Activated T-helper 1 cell treated with anti-CD3 and anti-CD28 coated beads, Interleukin-12 subunit alpha, Interleukin-12 subunit beta, Interleukin-2, Interleukin-4 antibody, amounts not matched to agents 30 ng/mL and 10 ng/mL and 1 ng/mL, durations not matched to agents 14 hours and 24 hours and 36 hours (primary cell): ENCODE data around the gene LHFPL4. TPM values are rescaled to one million over a fixed set of nuclear protein-coding genes. Genes with fewer than 3 reads are reported as not detected.
"Not testable (repeated sequence)": the region's sequence is repeated elsewhere in the genome, so short reads cannot be mapped to it uniquely, and the experiment has no call there.

Experiments
- DNase-seq: peaks from one replicate; pipeline ENCODE4 v3.0.0; 2021; ENCODE audit warnings: low spot score
- H3K27ac Mint-ChIP-seq: one replicate; pipeline ENCODE4 v1.8.0; 2021; ENCODE audit warnings: mild to moderate bottlenecking, mixed read lengths
- H3K27me3 Mint-ChIP-seq: one replicate; pipeline ENCODE4 v1.8.0; 2022; ENCODE audit warnings: mild to moderate bottlenecking, moderate library complexity, mixed read lengths; ENCODE audit not compliant: insufficient read depth
- H3K36me3 Mint-ChIP-seq: one replicate; pipeline ENCODE4 v1.8.0; 2021; ENCODE audit warnings: low read depth, mixed read lengths
- H3K4me1 Mint-ChIP-seq: one replicate; pipeline ENCODE4 v1.8.0; 2021; ENCODE audit warnings: low read depth, mixed read lengths
- H3K4me3 Mint-ChIP-seq: one replicate; pipeline ENCODE4 v1.8.0; 2021; ENCODE audit warnings: mild to moderate bottlenecking, moderate library complexity, mixed read lengths
- H3K9me3 Mint-ChIP-seq: one replicate; pipeline ENCODE4 v1.8.0; 2021; ENCODE audit warnings: mixed read lengths
- intact Hi-C: fragments of 100-400 bp; cut with micrococcal nuclease; formaldehyde crosslinking; loops from one replicate; pipeline ENCODE4 v1.15.1; 2024
- total RNA-seq: library from RNA; stranded (reverse); gene quantifications from 2 replicates; pipeline ENCODE4 v1.2.3, GENCODE V29; 2022

Gene LHFPL4
- not detected in 2 replicates for total RNA-seq

DNA sequence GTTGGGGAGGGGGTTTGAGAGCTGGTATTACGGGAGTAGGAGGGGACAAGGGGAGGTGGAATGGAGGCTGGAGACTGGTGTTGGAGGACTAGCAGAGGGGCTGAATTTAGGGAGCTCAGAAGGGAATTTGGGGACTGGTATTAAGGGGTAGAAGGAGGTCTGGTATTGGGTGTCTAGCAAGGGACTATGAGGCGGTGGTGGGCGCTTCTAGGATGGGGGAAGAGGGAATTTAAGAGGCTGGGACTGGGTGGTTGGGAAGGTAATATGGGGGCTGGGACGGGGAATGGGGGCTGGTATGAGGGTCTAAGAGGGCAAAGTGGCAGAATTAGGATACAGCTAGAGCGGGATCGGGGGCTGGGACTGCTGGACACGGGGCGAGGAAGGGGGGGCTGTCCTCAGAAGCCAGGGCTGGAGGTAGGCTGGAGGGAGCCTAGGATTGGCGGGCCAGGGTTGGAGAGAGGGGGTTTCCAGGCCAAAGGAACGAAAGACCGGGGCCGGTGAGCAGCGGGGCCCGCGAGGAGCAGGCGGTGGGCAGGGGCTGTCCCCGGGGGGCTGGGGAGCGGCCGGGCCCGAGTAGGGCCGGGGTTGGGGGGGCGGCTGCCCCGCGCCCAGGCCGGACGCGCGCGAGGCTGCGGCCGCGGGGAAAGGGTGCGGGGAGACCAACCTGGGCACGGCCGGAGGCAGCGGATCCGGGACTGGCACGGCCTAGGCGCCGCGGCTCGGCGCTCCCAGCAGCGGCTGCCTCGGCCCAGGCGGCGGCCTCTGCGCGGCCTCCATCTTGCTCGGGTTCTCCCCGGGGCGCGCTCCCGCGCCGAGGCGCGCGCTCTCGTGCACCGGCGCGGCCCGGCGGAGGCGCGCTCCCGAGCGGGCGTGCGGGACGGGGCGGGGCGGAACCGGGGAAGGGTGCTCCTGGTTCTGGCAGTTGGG lies at the start of gene LHFPL4:
Gene LHFPL4, minus strand, starts transcription at position 802 of the 927 bp plus-strand sequence. CDS start 1,143 bp downstream, outside the sequence.
- no peaks in the 10 kb centered on the region for H3K9me3 Mint-ChIP-seq
- H3K4me3 Mint-ChIP-seq, result no peak within 1 kb of the TSS
- H3K36me3 Mint-ChIP-seq, result no peaks in the 10 kb centered on the region
- no peaks in the 10 kb centered on the region for H3K4me1 Mint-ChIP-seq
- no peak within 1 kb of the TSS for H3K27ac Mint-ChIP-seq
- H3K27me3 Mint-ChIP-seq, result peaks cover 23% of the 10 kb centered on the region
- DNase-seq, result no peak
- intact Hi-C loops, result no loop called here

DNA sequence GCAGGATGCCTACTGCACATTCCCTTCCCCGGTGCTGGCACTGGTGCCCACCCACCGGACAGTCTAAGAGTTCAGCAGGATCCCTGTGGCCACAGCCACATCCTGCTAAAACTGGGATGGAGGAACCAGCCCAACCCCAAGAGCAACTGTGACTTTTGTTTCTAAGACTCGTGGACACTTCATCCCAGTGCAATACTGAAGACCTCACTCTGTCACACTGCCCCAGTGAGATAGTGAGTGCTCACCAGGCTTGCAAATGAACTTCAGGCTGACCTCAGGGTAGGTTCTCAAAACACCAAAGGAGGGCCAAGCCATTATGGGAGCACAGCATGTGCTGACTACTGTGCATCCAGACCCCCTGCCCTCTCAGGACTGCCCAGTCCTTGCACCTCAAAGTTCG lies 49.0 kb upstream of the LHFPL4 start:
- Mint-ChIP-seq H3K4me1 (no peaks in the 10 kb centered on the region), H3K27me3 (peaks cover 19% of the 10 kb centered on the region), H3K4me3 (no peak overlapping the region), H3K36me3 (no peaks in the 10 kb centered on the region), H3K27ac (no peak overlapping the region), H3K9me3 (peaks cover 11% of the 10 kb centered on the region)
- intact Hi-C loops, result no loop called here
- DNase-seq, result no peak

DNA sequence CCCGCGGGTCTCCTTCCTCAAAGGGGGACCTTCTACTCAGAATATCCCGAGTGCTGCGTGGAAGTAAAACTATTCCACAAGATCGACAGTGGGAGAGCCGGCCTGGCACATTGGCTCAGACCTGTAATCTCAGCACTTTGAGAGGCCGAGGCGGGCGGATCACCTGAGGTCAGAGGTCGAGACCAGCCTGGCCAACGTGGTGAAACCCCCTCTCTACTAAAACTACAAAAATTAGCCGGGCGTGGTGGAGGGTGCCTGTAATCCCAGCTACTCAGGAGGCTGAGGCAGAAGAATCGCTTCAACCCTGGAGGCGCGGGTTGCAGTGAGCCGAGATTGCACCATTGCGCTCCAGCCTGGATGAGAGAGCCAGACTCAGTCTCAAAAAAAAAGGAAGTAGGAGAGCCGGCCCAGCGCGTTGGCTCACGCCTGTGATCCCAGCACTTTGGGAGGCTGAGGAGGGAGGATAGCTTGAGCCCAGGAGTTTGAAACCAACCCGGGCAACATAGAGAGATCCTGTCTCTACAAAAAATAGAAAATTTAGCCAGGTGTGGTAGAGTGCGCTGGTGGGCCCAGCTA lies 47.5 kb upstream of the LHFPL4 start:
- H3K27me3 Mint-ChIP-seq, result peaks cover 19% of the 10 kb centered on the region
- H3K4me1 Mint-ChIP-seq, intact Hi-C loops, H3K4me3 Mint-ChIP-seq, H3K27ac Mint-ChIP-seq, H3K36me3 Mint-ChIP-seq, H3K9me3 Mint-ChIP-seq, DNase-seq: not testable (repeated sequence)

DNA sequence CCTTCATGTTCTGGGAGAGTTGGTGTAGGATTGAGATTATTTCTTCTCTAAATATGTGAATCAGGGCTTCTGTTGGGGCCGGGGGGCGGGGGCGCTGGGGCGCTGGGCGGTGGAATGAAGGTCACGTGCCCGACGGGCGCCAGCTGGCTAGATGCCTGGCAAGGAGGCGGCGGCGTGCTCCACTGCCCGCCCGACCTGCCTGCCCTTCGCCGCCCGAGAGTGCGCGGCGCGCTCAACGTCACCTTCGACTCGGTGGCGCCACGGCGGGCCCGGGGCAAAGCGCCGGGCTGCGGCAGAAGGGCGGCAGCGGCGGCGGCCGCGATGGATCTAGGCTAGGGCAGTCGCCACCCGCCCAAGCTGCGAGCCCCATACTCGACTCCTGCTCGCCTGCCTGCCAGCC lies 47.0 kb upstream of the LHFPL4 start:
- no peaks in the 10 kb centered on the region for H3K36me3 Mint-ChIP-seq
- H3K9me3 Mint-ChIP-seq, result peaks cover 7% of the 10 kb centered on the region
- H3K4me1 Mint-ChIP-seq, result no peaks in the 10 kb centered on the region
- peaks cover 19% of the 10 kb centered on the region for H3K27me3 Mint-ChIP-seq
- no peak overlapping the region for H3K27ac Mint-ChIP-seq
- H3K4me3 Mint-ChIP-seq, result no peak overlapping the region
- DNase-seq, result no peak
- intact Hi-C loops, result no loop called here

DNA sequence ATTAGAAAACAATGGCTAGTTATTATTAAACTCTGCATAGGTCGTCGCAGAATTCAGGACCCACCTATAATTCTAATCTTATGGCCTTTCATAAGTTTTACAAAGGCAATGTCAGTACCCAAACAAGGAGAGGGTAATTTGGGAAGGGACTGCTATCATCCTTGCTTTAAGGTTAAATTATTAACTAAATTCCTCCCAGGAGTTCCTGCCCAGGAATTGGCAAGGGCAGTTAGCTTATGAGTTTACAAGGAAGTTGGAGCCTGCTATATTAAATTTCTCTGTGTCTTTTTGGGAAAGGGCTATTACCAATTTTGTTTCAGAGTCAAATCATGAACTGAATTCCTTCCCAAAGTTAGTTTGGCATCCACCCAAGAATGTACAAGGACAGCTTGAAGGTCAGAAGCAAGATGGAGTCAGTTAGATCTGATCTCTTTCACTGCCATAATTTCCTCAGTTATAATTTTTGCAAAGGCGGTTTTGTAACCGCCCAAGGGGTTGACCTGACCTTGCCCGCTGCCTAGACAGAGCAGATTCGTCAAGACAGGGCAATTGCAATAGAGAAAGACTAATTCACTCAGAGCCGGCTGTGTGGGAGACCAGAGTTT lies 45.3 kb upstream of the LHFPL4 start:
- no peaks in the 10 kb centered on the region for H3K9me3 Mint-ChIP-seq

DNA sequence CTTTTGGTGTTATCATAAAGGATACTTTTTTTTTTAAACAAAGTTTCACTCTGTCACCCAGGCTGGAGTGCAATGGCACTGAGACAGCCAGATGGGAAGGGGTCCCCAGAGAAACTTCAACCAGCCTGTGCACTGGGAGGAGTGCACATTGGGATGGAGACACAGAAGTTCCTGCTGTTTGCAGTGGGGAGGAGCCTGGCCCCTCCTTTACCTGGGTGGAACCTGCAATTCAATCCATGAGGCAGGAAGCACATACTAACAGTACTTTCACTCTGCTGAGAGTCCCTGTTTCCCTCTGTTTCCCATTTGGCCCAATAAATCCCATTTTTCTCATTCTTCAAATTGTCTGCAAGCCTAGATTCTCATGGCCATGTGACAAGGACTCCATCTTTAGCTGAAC lies 42.3 kb upstream of the LHFPL4 start:
- Mint-ChIP-seq H3K27me3 (peaks cover 15% of the 10 kb centered on the region), H3K4me3 (no peak overlapping the region), H3K4me1 (no peaks in the 10 kb centered on the region), H3K9me3 (no peaks in the 10 kb centered on the region), H3K36me3 (no peaks in the 10 kb centered on the region), H3K27ac (no peak overlapping the region)
- DNase-seq, result no peak
- intact Hi-C loops, result no loop called here

More for the DNA sequence above, 45.3 kb upstream of the LHFPL4 start:
- no peaks in the 10 kb centered on the region for H3K4me1 Mint-ChIP-seq
- intact Hi-C loops, result no loop called here
- DNase-seq, result no peak
- H3K27me3 Mint-ChIP-seq, result peaks cover 18% of the 10 kb centered on the region
- no peaks in the 10 kb centered on the region for H3K36me3 Mint-ChIP-seq
- H3K27ac Mint-ChIP-seq, result no peak overlapping the region
- H3K4me3 Mint-ChIP-seq, result no peak overlapping the region

DNA sequence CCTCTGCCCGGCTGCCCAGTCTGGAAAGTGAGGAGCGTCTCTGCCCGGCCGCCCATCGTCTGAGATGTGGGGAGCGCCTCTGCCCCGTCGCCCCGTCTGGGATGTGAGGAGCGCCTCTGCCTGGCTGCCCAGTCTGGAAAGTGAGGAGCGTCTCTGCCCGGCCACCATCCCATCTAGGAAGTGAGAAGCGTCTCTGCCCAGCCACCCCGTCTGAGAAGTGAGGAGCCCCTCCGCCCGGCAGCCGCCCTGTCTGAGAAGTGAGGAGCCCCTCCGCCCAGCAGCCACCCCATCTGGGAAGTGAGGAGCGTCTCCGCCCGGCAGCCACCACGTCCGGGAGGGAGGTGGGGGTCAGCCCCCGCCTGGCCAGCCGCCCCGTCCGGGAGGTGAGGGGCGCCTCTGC lies 38.2 kb upstream of the LHFPL4 start:
- H3K4me3 Mint-ChIP-seq, DNase-seq, H3K36me3 Mint-ChIP-seq, intact Hi-C loops, H3K4me1 Mint-ChIP-seq, H3K27ac Mint-ChIP-seq, H3K27me3 Mint-ChIP-seq, H3K9me3 Mint-ChIP-seq: not testable (repeated sequence)

DNA sequence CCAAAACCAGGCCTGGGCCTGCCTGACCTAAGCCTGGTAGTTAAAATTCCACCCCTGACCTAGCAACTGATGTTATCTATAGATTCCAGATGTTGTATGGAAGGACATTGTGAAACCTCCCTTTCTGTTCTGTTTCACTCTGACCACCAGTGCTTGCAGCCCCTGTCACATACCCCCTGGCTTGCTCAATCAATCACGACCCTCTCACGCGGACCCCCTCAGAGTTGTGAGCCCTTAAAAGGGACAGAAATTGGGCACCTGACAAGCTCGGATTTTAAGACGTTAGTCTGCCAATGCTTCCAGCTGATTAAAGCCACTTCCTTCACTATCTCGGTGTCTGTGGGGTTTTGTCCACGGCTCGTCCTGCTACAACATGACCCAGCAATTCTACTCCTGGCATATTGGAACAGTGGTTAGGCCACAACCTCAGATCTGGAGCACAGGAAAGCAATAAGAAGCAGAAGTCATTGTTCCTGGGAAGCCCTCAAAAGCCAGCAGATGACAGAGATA lies 36.7 kb upstream of the LHFPL4 start:
- H3K4me1 Mint-ChIP-seq, result no peaks in the 10 kb centered on the region
- H3K4me3 Mint-ChIP-seq, result no peak overlapping the region
- no peak for DNase-seq
- H3K27ac Mint-ChIP-seq, result no peak overlapping the region
- no peaks in the 10 kb centered on the region for H3K36me3 Mint-ChIP-seq
- no peaks in the 10 kb centered on the region for H3K27me3 Mint-ChIP-seq
- intact Hi-C loops, result no loop called here
- H3K9me3 Mint-ChIP-seq, result no peaks in the 10 kb centered on the region

DNA sequence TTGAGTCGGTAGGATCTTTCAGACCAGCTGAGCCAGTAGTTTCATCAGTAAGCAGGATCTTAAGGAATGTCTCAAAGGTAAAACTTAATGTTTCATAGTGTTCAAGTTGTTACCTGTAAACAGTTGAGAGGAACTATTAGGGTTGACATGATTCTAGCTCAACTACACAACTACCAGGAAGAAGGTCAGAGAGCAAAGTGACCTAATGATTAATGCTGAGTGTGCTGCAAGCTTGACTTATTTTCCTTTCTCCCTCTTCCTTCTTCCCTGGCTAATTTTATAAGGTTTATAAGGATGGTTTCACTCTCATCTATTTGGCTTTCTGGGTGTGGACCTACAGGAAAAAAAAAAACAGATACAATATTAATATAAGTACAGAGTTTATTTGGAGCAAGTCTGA lies 30.2 kb upstream of the LHFPL4 start:
- DNase-seq, result no peak
- no peaks in the 10 kb centered on the region for H3K9me3 Mint-ChIP-seq
- H3K4me3 Mint-ChIP-seq, result no peak overlapping the region
- H3K27me3 Mint-ChIP-seq, result no peaks in the 10 kb centered on the region
- no peak overlapping the region for H3K27ac Mint-ChIP-seq
- intact Hi-C loops, result no loop called here
- no peaks in the 10 kb centered on the region for H3K4me1 Mint-ChIP-seq
- no peaks in the 10 kb centered on the region for H3K36me3 Mint-ChIP-seq

DNA sequence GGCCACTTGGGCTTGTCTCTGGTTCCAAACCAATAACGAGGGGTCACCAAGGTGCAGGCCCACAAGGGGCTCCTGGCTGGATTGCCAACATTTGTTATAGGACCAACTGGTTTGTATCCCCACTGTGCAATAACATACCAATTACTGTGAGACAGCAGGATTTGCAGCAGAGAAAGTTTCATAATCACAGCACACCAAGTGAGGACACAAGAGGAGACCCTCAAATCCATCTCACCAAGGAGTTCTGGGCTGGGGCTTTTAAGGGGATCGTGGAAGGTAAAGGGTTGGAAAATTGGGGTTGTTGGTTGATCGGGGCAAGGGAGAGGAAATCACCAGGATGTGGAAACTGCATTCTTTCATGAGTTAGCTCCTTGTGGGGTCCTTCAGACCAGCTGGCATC lies 29.7 kb upstream of the LHFPL4 start:
- DNase-seq, result no peak
- Mint-ChIP-seq H3K27me3 (no peaks in the 10 kb centered on the region), H3K4me1 (no peaks in the 10 kb centered on the region), H3K36me3 (no peaks in the 10 kb centered on the region), H3K4me3 (no peak overlapping the region), H3K9me3 (no peaks in the 10 kb centered on the region), H3K27ac (no peak overlapping the region)
- intact Hi-C loops, result no loop called here

DNA sequence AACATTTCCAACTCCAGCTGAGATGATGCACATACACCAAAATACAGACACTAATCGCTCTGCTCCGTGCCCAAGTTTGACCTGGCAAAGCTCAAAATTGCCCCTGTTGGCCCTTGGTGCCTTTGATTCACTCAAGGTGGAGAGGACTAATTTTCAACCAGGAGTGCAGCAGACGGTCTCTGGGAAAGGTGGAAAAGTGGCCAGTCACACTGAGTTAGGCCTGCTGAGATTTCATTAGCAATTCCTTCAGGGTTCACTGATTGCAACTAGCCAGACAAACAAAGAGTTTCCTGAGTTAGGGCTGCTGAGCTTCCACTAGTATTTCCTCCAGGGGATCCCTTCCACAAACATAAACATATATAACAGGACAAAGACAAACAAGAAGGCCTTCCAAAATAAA lies 28.7 kb upstream of the LHFPL4 start:
- Mint-ChIP-seq H3K4me3 (no peak overlapping the region), H3K27ac (no peak overlapping the region), H3K4me1 (no peaks in the 10 kb centered on the region), H3K36me3 (no peaks in the 10 kb centered on the region), H3K27me3 (no peaks in the 10 kb centered on the region), H3K9me3 (no peaks in the 10 kb centered on the region)
- intact Hi-C loops, result no loop called here
- DNase-seq, result no peak

DNA sequence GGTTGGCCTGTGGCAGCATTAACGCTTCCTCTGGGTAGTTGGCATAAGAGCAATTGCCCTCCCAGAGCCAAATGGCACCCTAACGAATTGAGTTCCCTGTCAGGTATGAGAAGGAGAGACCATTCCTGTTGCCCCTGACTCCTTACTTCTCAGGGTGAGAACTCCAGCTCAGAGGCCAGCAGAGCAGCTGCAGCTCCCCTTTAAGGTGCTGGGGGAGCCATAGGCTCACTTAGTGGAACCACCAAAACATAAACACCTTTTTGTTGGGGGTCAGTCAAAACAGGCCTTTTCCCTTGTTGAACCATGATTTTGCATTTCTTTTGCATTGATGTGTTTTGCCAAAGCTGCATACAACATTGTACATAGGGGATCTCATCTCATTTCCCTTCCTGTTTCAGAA lies 28.1 kb upstream of the LHFPL4 start:
- Mint-ChIP-seq H3K27ac (no peak overlapping the region), H3K27me3 (no peaks in the 10 kb centered on the region), H3K9me3 (no peaks in the 10 kb centered on the region), H3K4me1 (no peaks in the 10 kb centered on the region), H3K36me3 (no peaks in the 10 kb centered on the region), H3K4me3 (no peak overlapping the region)
- intact Hi-C loops, result no loop called here
- DNase-seq, result no peak

DNA sequence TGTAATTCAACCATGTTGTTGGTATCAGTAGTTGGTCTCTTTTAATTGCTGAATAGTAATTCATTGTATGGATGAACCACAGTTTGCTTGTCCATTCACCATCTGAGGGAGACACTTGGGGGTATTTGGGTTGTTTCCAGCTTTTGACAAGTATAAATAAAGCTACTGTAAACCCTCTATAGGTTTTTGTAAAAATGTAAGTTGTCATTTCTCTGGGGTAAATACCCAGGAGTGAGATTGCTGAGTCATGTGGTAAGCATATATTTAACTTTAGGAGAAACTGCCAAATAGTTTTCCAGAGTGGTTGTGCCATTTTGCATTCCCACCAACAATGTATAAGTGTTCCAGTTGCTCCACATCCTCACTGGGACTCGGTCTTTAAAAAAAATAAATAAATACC lies 15.4 kb upstream of the LHFPL4 start:
- H3K36me3 Mint-ChIP-seq, result no peaks in the 10 kb centered on the region
- H3K9me3 Mint-ChIP-seq, result no peaks in the 10 kb centered on the region
- no peak overlapping the region for H3K4me3 Mint-ChIP-seq
- H3K27me3 Mint-ChIP-seq, result no peaks in the 10 kb centered on the region
- H3K27ac Mint-ChIP-seq, result no peak overlapping the region
- intact Hi-C loops, result no loop called here
- H3K4me1 Mint-ChIP-seq, result no peaks in the 10 kb centered on the region
- no peak for DNase-seq
